Vagina (tissue), 2 donors: ENCODE measurements around the gene PIAS1.

Experiments
- POLR2A ChIP-seq, 2 donors: fragments of 450-650 bp; IDR thresholded peaks; one replicate each; pipeline ENCODE4 v1.6.1; 2017; ENCODE audit warnings: antibody characterized with exemption in 2 of 2, mild to moderate bottlenecking in 2 of 2, moderate library complexity in 2 of 2
- POLR2AphosphoS5 ChIP-seq, 2 donors: sonication (generic); formaldehyde crosslinking; IDR thresholded peaks; one replicate each; pipeline ENCODE4 v1.9.0; 2017; ENCODE audit warnings: antibody characterized with exemption in 2 of 2, mild to moderate bottlenecking in 2 of 2, low read depth in 1 of 2; ENCODE audit not compliant: insufficient read depth in 1 of 2
- TF ChIP-seq, protein P1 (sequence below), 3 experiments: fragments of 450-650 bp in 2 of 3; fragments of 200-600 bp in 1 of 3; sonication (generic) in 1 of 3; IDR thresholded peaks; one replicate each; pipeline ENCODE4 v1.5.1; 2017 to 2019; ENCODE audit warnings: antibody characterized with exemption in 3 of 3, mild to moderate bottlenecking in 2 of 3, moderate library complexity in 2 of 3

DNA sequence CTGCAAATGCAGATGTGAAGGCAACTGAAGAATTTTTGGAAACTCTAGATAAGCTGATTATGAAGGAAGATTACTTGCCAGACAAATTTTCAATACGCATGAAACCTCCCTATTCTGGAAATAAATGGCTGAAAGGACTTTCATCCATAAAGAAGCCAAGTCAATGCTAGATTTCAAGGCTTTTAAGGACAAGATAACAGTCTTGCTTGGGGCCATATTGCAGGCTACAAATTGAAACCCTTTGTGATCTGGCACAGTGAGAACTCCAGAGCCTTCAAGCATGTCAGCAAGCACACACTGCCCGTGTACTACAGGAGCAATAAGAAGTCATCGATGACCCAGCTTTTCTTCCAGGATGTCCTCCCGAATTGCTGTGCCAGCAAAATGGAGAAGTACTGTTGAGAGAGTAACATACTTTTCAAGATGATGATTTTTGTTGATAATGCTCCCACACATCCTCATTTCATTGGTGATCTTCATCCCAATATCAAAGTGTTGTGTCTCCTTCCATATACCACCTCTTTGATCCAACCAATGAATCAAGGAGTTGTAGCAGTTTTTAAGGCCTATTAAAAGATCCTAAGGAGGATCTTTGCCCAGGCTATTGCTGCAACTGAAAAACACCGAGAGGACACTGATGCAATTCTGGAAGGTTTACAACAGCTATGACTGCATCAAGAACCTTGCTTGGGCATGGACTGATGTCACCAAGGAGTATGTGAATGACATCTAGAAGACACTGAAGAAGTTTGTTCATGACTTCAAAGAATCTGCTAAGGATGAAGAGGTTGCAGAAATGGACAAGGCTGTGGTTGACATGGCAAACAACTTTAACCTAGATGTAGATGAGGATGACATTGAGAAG is 130.7 kb downstream of the PIAS1 start:
- TF ChIP-seq, protein P1, sequence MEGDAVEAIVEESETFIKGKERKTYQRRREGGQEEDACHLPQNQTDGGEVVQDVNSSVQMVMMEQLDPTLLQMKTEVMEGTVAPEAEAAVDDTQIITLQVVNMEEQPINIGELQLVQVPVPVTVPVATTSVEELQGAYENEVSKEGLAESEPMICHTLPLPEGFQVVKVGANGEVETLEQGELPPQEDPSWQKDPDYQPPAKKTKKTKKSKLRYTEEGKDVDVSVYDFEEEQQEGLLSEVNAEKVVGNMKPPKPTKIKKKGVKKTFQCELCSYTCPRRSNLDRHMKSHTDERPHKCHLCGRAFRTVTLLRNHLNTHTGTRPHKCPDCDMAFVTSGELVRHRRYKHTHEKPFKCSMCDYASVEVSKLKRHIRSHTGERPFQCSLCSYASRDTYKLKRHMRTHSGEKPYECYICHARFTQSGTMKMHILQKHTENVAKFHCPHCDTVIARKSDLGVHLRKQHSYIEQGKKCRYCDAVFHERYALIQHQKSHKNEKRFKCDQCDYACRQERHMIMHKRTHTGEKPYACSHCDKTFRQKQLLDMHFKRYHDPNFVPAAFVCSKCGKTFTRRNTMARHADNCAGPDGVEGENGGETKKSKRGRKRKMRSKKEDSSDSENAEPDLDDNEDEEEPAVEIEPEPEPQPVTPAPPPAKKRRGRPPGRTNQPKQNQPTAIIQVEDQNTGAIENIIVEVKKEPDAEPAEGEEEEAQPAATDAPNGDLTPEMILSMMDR (IDR thresholded peaks at IDR 0.05), result no peak
- TF ChIP-seq POLR2AphosphoS5 (IDR thresholded peaks at IDR 0.05; ENCODE audit: insufficient read depth in 1 of 2, low read depth in 1 of 2) (no peak), POLR2A (IDR thresholded peaks at IDR 0.05) (no peak)
